ENCODE measurements around the gene MVB12A.
A peak's percentile ranks its signal among the peaks of the same experiment; 100 is the strongest.

MVB12A gene

DNA sequence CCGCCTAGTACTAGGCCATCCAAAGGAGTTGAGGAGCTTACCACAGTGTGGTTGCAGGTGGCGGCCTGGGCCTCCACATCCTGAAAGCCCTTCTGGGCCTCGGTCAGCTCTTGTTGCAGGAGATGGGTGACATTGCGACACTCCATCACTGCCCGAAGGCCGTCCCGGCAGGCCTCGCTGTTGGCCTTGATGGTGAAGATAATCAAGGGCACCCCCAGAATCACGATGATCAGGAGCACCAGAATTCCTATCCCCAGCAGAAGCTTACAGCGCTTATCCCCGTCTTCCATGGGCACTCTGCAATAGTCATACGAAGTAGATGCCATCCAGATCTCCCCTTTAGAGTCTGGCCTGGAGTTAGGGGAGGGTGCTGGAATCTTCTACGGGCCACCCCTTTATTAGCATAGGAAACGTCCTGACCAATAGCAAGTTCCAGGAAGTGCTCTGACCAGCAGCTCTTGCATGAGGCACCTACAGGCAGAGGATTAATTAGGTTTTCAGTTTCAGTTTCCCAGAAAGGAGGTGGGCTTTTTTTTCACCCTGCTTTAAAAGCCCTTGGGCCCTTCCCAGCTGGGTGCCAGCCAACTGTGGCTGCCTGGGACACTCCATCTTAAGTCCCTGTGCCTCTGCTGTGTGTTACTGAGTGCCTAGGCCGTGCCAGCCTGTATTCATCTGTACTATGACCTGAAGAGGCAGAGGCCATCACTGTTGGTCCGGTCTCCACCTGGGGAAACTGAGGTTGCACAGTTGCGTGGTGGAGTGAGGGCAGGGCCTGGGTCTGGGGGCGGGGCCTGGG, 14.4 kb upstream of the MVB12A start, which contains the start of gene BST2:
BST2 (minus strand) TSS at position 381 of the 796 bp plus-strand sequence; CDS start at position 326, 55 bp downstream.
- no peak for DNase-seq (ENCODE audit: low read depth)

DNA sequence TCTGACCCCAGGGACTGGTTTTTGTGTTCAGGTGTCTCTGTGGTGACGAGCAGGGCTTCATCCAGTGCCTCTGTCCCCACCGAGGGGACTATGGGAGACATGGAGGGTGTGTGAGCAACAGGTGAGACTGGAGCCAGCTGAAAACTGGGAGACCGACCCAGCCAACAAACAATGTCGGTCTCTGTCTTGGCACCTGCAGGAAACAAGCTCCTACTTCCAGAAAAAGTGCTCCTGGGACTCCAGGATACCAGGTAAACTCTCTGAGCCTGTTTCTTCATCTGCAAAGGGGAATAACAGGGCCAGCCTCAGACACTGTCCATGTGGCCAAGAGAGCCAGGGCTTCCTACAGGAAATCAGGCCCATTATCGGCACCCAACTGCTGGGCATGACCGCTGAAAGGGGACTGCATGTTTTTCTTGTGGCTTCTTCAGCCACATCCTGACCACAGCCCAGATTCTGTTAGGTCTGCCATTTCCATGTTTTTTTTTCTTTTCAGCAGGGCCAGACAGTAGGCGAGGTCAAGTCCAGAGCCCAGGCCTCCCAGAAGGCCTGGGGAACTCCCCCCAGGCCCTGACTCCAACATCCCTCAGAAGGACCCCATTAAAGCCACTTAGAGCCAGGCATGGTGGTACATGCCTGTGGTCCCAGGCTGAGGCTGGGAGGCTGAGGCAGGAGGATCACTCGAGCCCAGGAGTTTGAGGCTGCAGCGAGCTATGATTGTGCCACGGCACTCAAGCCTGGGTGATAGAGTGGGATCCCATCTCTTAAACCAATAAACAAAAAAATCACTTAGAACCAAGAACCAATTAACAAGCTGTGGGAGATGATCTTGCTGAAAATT, 13.6 kb upstream of the MVB12A start:
- peak; percentile 83 for DNase-seq (ENCODE audit: low read depth)

- no peak for DNase-seq (ENCODE audit: low read depth)
These were observed 13.0 kb upstream of the MVB12A start for GRCh38 chr19:17406887-17407196.

GRCh38 chr19:17409990-17410389, 9.9 kb upstream of the MVB12A start:
- no peak for DNase-seq (ENCODE audit: low read depth)

DNA sequence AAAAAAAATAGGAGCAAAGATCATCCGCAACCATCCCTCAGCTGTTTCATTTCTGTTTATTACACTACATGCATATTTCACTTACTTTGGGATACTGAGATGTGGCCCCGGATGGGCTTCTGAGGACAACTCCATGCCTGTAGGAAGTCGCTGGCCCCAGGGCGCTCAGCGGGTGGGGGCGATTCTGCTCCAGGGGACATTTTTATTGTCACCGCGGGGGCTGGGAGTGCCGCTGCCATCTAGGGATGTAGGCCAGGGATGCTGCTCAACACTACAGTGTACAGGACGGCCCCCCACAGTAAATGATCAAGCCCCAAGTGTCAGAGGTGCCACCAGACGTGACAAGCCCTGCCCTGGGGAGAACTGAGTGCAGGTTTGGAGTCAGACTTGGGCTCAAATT, 8.0 kb upstream of the MVB12A start:
- DNase-seq (ENCODE audit: low read depth) = no peak

GRCh38 chr19:17414097-17414496, 5.8 kb upstream of the MVB12A start:
- DNase-seq (ENCODE audit: low read depth) = no peak

- no peak for DNase-seq (ENCODE audit: low read depth)
These were observed 4.7 kb upstream of the MVB12A start for GRCh38 chr19:17415121-17415520.

DNA sequence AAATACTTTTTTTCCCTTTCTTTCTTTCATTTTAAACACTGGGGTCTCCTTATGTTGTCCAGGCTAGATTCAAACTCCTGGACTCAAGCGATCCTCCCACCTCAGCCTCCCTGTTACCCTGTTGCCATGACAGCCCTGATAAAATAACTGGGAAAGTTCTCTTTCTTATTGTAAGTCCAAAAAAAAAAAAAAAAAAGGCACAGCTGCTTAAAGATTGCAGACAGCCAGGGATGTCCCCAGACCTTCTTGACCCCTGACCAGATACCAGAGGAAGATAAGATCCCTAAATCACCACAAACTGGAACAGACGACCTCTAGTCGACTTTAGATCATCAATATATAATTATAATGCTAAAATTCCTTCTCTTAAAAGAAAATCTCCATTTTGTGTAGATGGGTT, 1.1 kb upstream of the MVB12A start:
- no peak for DNase-seq (ENCODE audit: low read depth)

- no peak for DNase-seq (ENCODE audit: low read depth)
These were observed 660 bp upstream of the MVB12A start for GRCh38 chr19:17419154-17419620.

DNA sequence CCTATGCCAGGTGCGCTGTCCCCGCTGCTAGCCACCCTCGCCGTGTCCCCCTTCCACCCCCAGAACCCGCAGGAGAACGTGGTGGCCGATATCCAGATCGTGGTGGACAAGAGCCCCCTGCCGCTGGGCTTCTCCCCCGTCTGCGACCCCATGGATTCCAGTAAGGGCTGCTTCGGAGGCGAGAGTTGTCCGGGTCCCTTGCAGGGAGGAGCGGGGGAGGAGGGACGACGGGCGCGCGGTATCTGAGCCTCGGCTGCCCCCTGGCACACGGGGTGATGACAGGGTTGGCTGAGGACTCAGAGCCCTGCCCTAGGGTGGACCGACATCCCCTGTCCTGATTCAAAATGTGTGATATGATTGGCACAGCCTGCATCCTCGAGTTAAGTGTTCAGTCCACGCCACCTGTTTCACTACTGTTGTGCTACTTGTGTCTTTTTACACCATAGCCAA, 653 bp downstream of the MVB12A start:
- no peak for DNase-seq (ENCODE audit: low read depth)

- no peak for DNase-seq (ENCODE audit: low read depth)
These were observed 2.1 kb downstream of the MVB12A start for GRCh38 chr19:17421942-17422341.

- DNase-seq (ENCODE audit: low read depth) = no peak
These were observed 3.8 kb downstream of the MVB12A start for GRCh38 chr19:17423429-17424208.

- DNase-seq (ENCODE audit: low read depth) = no peak
These were observed 5.0 kb downstream of the MVB12A start for GRCh38 chr19:17424743-17425365.

DNA sequence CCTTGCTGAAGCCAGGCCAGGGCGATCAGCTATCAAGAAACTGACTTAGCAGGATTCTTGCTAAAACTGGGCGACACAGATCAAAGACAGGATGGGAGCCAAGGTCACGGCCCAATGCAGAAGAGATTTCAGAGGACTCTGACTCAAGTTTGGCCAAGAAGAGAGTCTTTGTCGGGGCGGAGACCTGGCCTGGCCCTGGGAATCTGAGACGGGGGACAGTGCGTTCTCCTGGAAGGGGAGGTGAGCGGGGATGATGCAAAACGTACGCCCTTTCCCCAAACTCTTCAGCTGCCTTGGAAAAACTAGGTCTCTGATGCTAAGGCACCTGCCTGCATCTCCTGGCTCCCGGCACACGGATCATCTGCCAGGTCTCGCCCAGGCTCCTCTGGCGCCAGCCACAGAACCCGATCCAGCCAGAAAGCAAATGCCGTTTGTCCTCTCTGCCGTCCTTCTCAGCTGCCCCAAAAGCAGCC, 9.8 kb downstream of the MVB12A start:
- no peak for DNase-seq (ENCODE audit: low read depth)

- DNase-seq (ENCODE audit: low read depth) = no peak
These were observed 11.6 kb downstream of the MVB12A start for GRCh38 chr19:17431417-17431816.

DNA sequence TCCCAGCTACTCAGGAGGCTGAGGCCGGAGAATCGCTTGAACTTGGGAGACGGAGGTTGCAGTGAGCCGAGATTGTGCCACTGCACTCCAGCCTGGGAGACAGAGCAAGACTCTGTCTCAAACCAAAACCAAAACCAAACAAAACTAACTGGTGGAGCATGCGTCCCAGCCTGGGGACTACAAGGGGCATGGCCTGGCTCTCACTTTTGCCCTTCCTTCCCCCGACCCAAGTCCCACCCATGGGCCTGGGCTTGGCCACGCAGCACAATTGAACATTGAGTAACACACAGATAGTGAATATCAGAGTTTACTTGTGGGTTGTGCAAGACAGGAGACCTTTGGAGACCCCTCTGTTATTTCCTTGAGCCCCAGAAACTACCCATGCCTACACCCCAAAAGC, 15.4 kb downstream of the MVB12A start:
- no peak for DNase-seq (ENCODE audit: low read depth)

- DNase-seq (ENCODE audit: low read depth) = no peak
These were observed 16.4 kb downstream of the MVB12A start for GRCh38 chr19:17436094-17436873.

GRCh38 chr19:17436874-17437267, 17.0 kb downstream of the MVB12A start:
- no peak for DNase-seq (ENCODE audit: low read depth)

GRCh38 chr19:17441241-17442021, 21.6 kb downstream of the MVB12A start:
- DNase-seq (ENCODE audit: low read depth) = no peak

- no peak for DNase-seq (ENCODE audit: low read depth)
These were observed 25.8 kb downstream of the MVB12A start for GRCh38 chr19:17445526-17446165.
